HCT116 (cell line): ENCODE measurements around the gene PRDM7. TPM values are rescaled to one million over a fixed set of nuclear protein-coding genes. Genes with fewer than 3 reads are reported as not detected.

Source experiments
- ATAC-seq: fragments of 200-7000 bp; cut with Tn5 transposase; 2 replicates; pipeline ENCODE4 v1.9.1; 2020; ENCODE audit warnings: mild to moderate bottlenecking, moderate library complexity
- BruUV-seq: library from RNA; stranded (reverse); fragments of 400-500 nt; replicated peaks from 2 replicates; lab custom pipeline; 2021; lab: Mats Ljungman, UMichigan
- CTCF ChIA-PET: fragments of 300-600 bp; sonication (Branson Sonifier 250); formaldehyde crosslinking; loops from one replicate; lab custom pipeline; 2021; ENCODE audit warnings: antibody characterized with exemption; lab: Charles Lee
- POLR2A ChIA-PET: fragments of 300-600, 350-600 bp; sonication (Branson Sonifier 250); formaldehyde crosslinking; loops from one replicate; lab custom pipeline; 2021; ENCODE audit warnings: antibody characterized with exemption; lab: Charles Lee
- RAD21 ChIA-PET, 2 experiments: fragments of 300-600 bp; sonication (Branson Sonifier 250); formaldehyde crosslinking; loops; one replicate each; lab custom pipeline; 2023; ENCODE audit warnings: low total read pairs in 2 of 2; ENCODE audit not compliant: uncharacterized antibody in 2 of 2, unreplicated experiment in 2 of 2, low non-redundant PET in 1 of 2; lab: Charles Lee
- DNase-seq: peaks from one replicate; pipeline ENCODE4 v3.0.0-alpha.2; 2010; ENCODE audit warnings: low read depth, low spot score
- H2AFZ ChIP-seq: fragments of 200-600 bp; shearing (Covaris generic), sonication (generic); 2 replicates; pipeline ENCODE4 v1.6.1; 2017; ENCODE audit warnings: low read depth, mixed run types, mixed read lengths, antibody characterized with exemption, low read length; ENCODE audit not compliant: poor library complexity, severe bottlenecking
- H3K27ac ChIP-seq: 2 replicates; pipeline ENCODE4 v1.5.1; 2012; ENCODE audit warnings: low read depth, low read length
- H3K27me3 ChIP-seq: fragments of 200-600 bp; sonication (generic); 2 replicates; pipeline ENCODE4 v1.6.1; 2016; ENCODE audit warnings: mixed run types, low read length, mixed read lengths; ENCODE audit not compliant: insufficient read depth
- H3K36me3 ChIP-seq, 2 experiments: fragments of 200-500 bp in 1 of 2; fragments of 200-600 bp in 1 of 2; sonication (Bioruptor generic) in 1 of 2; sonication (generic) in 1 of 2; 2 replicates each; pipeline versions ENCODE4 v1.5.1 to v1.6.1; 2014 to 2016; ENCODE audit warnings: low read length in 2 of 2, inconsistent platforms in 1 of 2, mixed read lengths in 1 of 2, mixed run types in 1 of 2; ENCODE audit not compliant: insufficient read depth in 2 of 2, control insufficient read depth in 1 of 2
- H3K4me1 ChIP-seq, 2 experiments: fragments of 200-600 bp in 1 of 2; sonication (generic) in 1 of 2; 2 replicates each; pipeline versions ENCODE4 v1.5.1 to v1.6.1; 2012 to 2017; ENCODE audit warnings: low read length in 2 of 2, inconsistent platforms in 1 of 2, mild to moderate bottlenecking in 1 of 2, mixed read lengths in 1 of 2, mixed run types in 1 of 2, moderate library complexity in 1 of 2; ENCODE audit not compliant: insufficient read depth in 2 of 2, control insufficient read depth in 1 of 2
- H3K4me2 ChIP-seq: fragments of 200-600 bp; sonication (generic); 2 replicates; pipeline ENCODE4 v1.6.1; 2017; ENCODE audit warnings: mixed run types, low read length, mixed read lengths
- H3K4me3 ChIP-seq, 2 experiments: fragments of 200-600 bp in 1 of 2; sonication (generic) in 1 of 2; replicated peaks in 1 of 2; 2 replicates each; pipeline ENCODE4 v1.5.1; 2011 to 2016; ENCODE audit warnings: low read length in 2 of 2, control low read depth in 1 of 2, low read depth in 1 of 2, mild to moderate bottlenecking in 1 of 2, mixed read lengths in 1 of 2, mixed run types in 1 of 2
- H3K79me2 ChIP-seq: fragments of 200-600 bp; sonication (generic); 2 replicates; pipeline ENCODE4 v1.6.1; 2017; ENCODE audit warnings: mild to moderate bottlenecking, mixed run types, low read length, moderate library complexity, mixed read lengths; ENCODE audit not compliant: insufficient read depth
- H3K9ac ChIP-seq: fragments of 200-600 bp; sonication (generic); 2 replicates; pipeline ENCODE4 v1.6.1; 2016; ENCODE audit warnings: low read length, mixed read lengths
- H3K9me2 ChIP-seq: fragments of 200-600 bp; sonication (generic), shearing (Covaris generic); 2 replicates; pipeline ENCODE4 v1.6.1; 2017; ENCODE audit warnings: mixed run types, mild to moderate bottlenecking, moderate library complexity; ENCODE audit not compliant: insufficient read depth
- H3K9me3 ChIP-seq, 2 experiments: fragments of 200-500 bp in 1 of 2; fragments of 200-600 bp in 1 of 2; sonication (Bioruptor generic) in 1 of 2; sonication (generic) in 1 of 2; 2 replicates each; pipeline ENCODE4 v1.6.1; 2014 to 2017; ENCODE audit warnings: low read length in 2 of 2, mixed read lengths in 2 of 2, inconsistent platforms in 1 of 2, low read depth in 1 of 2, mild to moderate bottlenecking in 1 of 2, mixed run types in 1 of 2, moderate library complexity in 1 of 2; ENCODE audit not compliant: control insufficient read depth in 1 of 2, insufficient read depth in 1 of 2
- H4K20me1 ChIP-seq: fragments of 200-600 bp; sonication (generic), shearing (Covaris generic); 2 replicates; pipeline ENCODE4 v1.6.1; 2017; ENCODE audit warnings: mixed run types, mild to moderate bottlenecking, moderate library complexity; ENCODE audit not compliant: insufficient read depth
- EGR1 ChIP-seq: IDR thresholded peaks from 2 replicates; pipeline ENCODE4 v1.6.1; 2012; ENCODE audit warnings: low read depth
- MAX ChIP-seq: IDR thresholded peaks from 2 replicates; pipeline ENCODE4 v1.6.1; 2012
- RAD21 ChIP-seq: IDR thresholded peaks from 2 replicates; pipeline ENCODE4 v1.6.1; 2012; ENCODE audit warnings: low read depth, mild to moderate bottlenecking
- REST ChIP-seq: IDR thresholded peaks from 2 replicates; pipeline ENCODE4 v1.6.1; 2012; ENCODE audit warnings: low read depth
- SRF ChIP-seq: IDR thresholded peaks from 2 replicates; pipeline ENCODE4 v1.6.1; 2012; ENCODE audit warnings: low read depth
- YY1 ChIP-seq: IDR thresholded peaks from 2 replicates; pipeline ENCODE4 v1.6.1; 2011; ENCODE audit warnings: low read length, low read depth, moderate library complexity, mild to moderate bottlenecking; ENCODE audit not compliant: insufficient replicate concordance; ENCODE audit errors: extremely low read depth
- ZBTB33 ChIP-seq: IDR thresholded peaks from 2 replicates; pipeline ENCODE4 v1.6.1; 2011; ENCODE audit warnings: mild to moderate bottlenecking, low read length, moderate library complexity; ENCODE audit not compliant: insufficient replicate concordance; ENCODE audit errors: extremely low read depth
- intact Hi-C: fragments of 100-400 bp; cut with micrococcal nuclease; formaldehyde crosslinking; loops from 2 replicates; pipeline ENCODE4 v1.10.0; 2022
- total RNA-seq: library from RNA; stranded (reverse); gene quantifications from one replicate; pipeline ENCODE4 v1.2.1, GENCODE V29; 2021; ENCODE audit not compliant: unreplicated experiment

Gene PRDM7
- total RNA-seq, 1 experiment from 2014 or later, result 0.07 TPM

- ChIA-PET POLR2A (no interaction called here), RAD21 (no interaction called here), CTCF (no interaction called here)
- H3K4me1 ChIP-seq, result peaks cover 13 to 32% of the 10 kb centered on the region in 2 experiments
- H4K20me1 ChIP-seq, result no peaks in the 10 kb centered on the region
- H2AFZ ChIP-seq, result no peak overlapping the region
- H3K9me2 ChIP-seq, result no peaks in the 10 kb centered on the region
- H3K36me3 ChIP-seq, result peaks cover 2 to 5% of the 10 kb centered on the region in 2 experiments; a peak in 3 of 4 replicates
- no peak for ATAC-seq
- H3K27ac ChIP-seq, result no peak overlapping the region
- no peak overlapping the region for H3K4me2 ChIP-seq
- no peak overlapping the region for H3K4me3 ChIP-seq
- H3K9ac ChIP-seq, result no peak overlapping the region
- no peaks in the 10 kb centered on the region for H3K27me3 ChIP-seq
- H3K9me3 ChIP-seq, result peaks cover 0 to 10% of the 10 kb centered on the region in 2 experiments; a peak in 1 of 4 replicates
- TF ChIP-seq RAD21, result no peak
- TF ChIP-seq MAX, result no peak
- TF ChIP-seq EGR1, result no peak
- no peak for TF ChIP-seq SRF
- TF ChIP-seq REST, result no peak
- no peak for TF ChIP-seq ZBTB33
- TF ChIP-seq YY1, result no peak
- TF ChIP-seq, all 23 proteins: peak for 0
- intact Hi-C loops, result no loop called here
- BruUV-seq, result no TSS peak
- DNase-seq, result no peak
- no peaks in the 10 kb centered on the region for H3K79me2 ChIP-seq
Measured at GRCh38 chr16:90048347-90048722, 28.8 kb downstream of the PRDM7 start.
